ENCODE data around the gene CFAP97. TPM values are rescaled to one million over a fixed set of nuclear protein-coding genes. Genes with fewer than 3 reads are reported as not detected.
"Not testable (repeated sequence)": the region's sequence is repeated elsewhere in the genome, so short reads cannot be mapped to it uniquely, and the experiment has no call there.

CFAP97 gene
- total and polyA plus RNA-seq, 5 donors = 4.1 to 26.9 (median 18.0) TPM

- no peak for DNase-seq
- peak overlapping the region; percentile 73 for H3K27ac ChIP-seq (ENCODE audit: low read length)
These were observed 83.7 kb downstream of the CFAP97 start for GRCh38 chr4:185119927-185120630.

GRCh38 chr4:185119467-185119866 lies 84.3 kb downstream of the CFAP97 start:
- ATAC-seq; intact Hi-C loops (cut with DNase I); H3K4me3 ChIP-seq (ENCODE audit: low read length); H3K27me3 ChIP-seq (ENCODE audit: control insufficient read depth, insufficient read depth); H3K9me3 ChIP-seq (ENCODE audit: control insufficient read depth, low read length); DNase-seq; H3K4me1 ChIP-seq (ENCODE audit: control insufficient read depth, insufficient read depth, low read length): not testable (repeated sequence)
- H3K27ac ChIP-seq (ENCODE audit: low read length) = peak overlapping the region; percentile 73
- 73% methylated on average over 5 of the region's 5 CpGs for WGBS

More at GRCh38 chr4:185119927-185120630, 83.7 kb downstream of the CFAP97 start:
- Histone ChIP-seq H3K4me1 (ENCODE audit: control insufficient read depth, insufficient read depth, low read length) (peaks cover 2% of the 10 kb centered on the region), H3K27me3 (ENCODE audit: control insufficient read depth, insufficient read depth) (no peaks in the 10 kb centered on the region), H3K4me3 (ENCODE audit: low read length) (no peak overlapping the region), H3K9me3 (ENCODE audit: control insufficient read depth, low read length) (no peaks in the 10 kb centered on the region)
- intact Hi-C loops (cut with DNase I) = no loop called here
- 48% methylated on average over 3 of the region's 3 CpGs for WGBS
- peak; percentile 36 to 65 for ATAC-seq

DNA sequence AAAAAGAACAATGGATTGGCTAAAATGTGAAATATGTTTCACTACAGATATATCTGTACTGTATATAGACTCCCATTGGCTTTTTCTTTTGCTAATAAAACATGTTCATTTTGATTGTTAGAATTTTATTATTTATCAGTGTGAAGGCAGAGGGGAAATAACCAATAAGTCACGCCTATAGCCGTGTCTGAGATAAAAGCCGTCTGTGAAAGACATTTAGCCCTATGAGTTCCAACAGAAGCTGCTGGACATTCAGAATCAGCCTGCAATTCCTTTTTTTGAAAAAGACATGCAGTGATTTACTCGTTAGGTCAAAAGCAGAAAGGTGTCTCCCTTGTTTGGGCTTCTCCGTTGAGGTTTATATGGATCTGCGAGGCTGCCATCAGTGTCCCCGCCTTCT lies 84.9 kb downstream of the CFAP97 start:
- Histone ChIP-seq H3K4me1 (ENCODE audit: control insufficient read depth, insufficient read depth, low read length) (peaks cover 3% of the 10 kb centered on the region), H3K27ac (ENCODE audit: low read length) (peak overlapping the region; percentile 56), H3K27me3 (ENCODE audit: control insufficient read depth, insufficient read depth) (no peaks in the 10 kb centered on the region), H3K4me3 (ENCODE audit: low read length) (no peak overlapping the region), H3K9me3 (ENCODE audit: control insufficient read depth, low read length) (no peaks in the 10 kb centered on the region)
- no peak for DNase-seq
- ATAC-seq = no peak
- whole genome bisulfite sequencing = 76% methylated on average over 7 of the region's 7 CpGs
- intact Hi-C loops (cut with DNase I) = no loop called here

DNA sequence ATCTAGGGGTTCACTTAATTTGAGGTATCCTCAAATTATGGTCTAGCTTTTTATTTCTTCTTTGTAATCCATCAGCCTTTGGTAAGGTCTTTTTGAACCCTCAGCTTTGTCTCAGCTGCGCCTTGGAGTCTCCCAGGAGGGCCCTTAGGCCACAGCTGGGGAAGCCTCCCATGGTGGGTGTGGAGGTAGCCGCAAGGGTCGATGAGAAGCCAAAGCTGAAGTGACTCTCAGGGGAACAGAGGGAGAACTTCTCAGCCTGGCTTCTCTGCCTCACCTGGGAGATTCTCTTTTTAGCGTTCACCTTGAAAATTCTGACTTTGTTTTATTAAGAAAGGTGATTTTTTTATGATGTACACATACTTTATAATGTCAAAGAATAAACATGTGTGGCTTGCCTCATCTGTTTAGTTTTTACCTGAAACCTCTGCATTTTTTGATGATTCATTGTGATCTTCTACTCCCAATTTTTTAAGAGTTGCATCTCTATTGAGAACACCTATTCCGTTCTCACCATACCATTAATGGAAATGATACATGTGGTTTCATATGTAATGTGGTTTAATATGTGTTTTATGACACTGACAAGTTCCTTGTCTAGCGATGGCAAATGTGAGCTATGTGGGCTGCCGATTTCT lies 86.4 kb downstream of the CFAP97 start:
- Histone ChIP-seq H3K27ac (ENCODE audit: low read length) (peak overlapping the region; percentile 39), H3K4me3 (ENCODE audit: low read length) (no peak overlapping the region), H3K4me1 (ENCODE audit: control insufficient read depth, insufficient read depth, low read length) (peaks cover 7% of the 10 kb centered on the region), H3K9me3 (ENCODE audit: control insufficient read depth, low read length) (no peaks in the 10 kb centered on the region), H3K27me3 (ENCODE audit: control insufficient read depth, insufficient read depth) (no peaks in the 10 kb centered on the region)
- ATAC-seq (no peak), DNase-seq (no peak)
- intact Hi-C loops (cut with DNase I) = no loop called here
- WGBS = 78% methylated on average over 7 of the region's 7 CpGs

GRCh38 chr4:185115827-185116232 lies 88.0 kb downstream of the CFAP97 start:
- H3K4me3 ChIP-seq (ENCODE audit: low read length) = no peak overlapping the region
- H3K9me3 ChIP-seq (ENCODE audit: control insufficient read depth, low read length) = no peaks in the 10 kb centered on the region
- 15% methylated on average over 9 of the region's 9 CpGs for WGBS
- intact Hi-C loops (cut with DNase I) = no loop called here
- ATAC-seq = peak; percentile 91 to 96
- H3K27me3 ChIP-seq (ENCODE audit: control insufficient read depth, insufficient read depth) = no peaks in the 10 kb centered on the region
- peak; percentile 82 to 90 (median 89) for DNase-seq
- peaks cover 9% of the 10 kb centered on the region for H3K4me1 ChIP-seq (ENCODE audit: control insufficient read depth, insufficient read depth, low read length)
- peak overlapping the region; percentile 83 for H3K27ac ChIP-seq (ENCODE audit: low read length)

- Histone ChIP-seq H3K27me3 (ENCODE audit: control insufficient read depth, insufficient read depth) (no peaks in the 10 kb centered on the region), H3K4me3 (ENCODE audit: low read length) (no peak overlapping the region), H3K4me1 (ENCODE audit: control insufficient read depth, insufficient read depth, low read length) (peaks cover 9% of the 10 kb centered on the region), H3K27ac (ENCODE audit: low read length) (peak overlapping the region; percentile 85), H3K9me3 (ENCODE audit: control insufficient read depth, low read length) (no peaks in the 10 kb centered on the region)
- ATAC-seq (no peak), DNase-seq (no peak)
- intact Hi-C loops (cut with DNase I) = no loop called here
- 46% methylated on average over 2 of the region's 2 CpGs for WGBS
These were observed 90.5 kb downstream of the CFAP97 start for GRCh38 chr4:185113340-185113739.

GRCh38 chr4:185112104-185112503 lies 91.7 kb downstream of the CFAP97 start:
- WGBS = 48% methylated on average over 2 of the region's 2 CpGs
- H3K27me3 ChIP-seq (ENCODE audit: control insufficient read depth, insufficient read depth) = no peaks in the 10 kb centered on the region
- H3K9me3 ChIP-seq (ENCODE audit: control insufficient read depth, low read length) = no peaks in the 10 kb centered on the region
- intact Hi-C loops (cut with DNase I) = no loop called here
- ATAC-seq = peak; percentile 96 to 98
- H3K4me3 ChIP-seq (ENCODE audit: low read length) = no peak overlapping the region
- peaks cover 9% of the 10 kb centered on the region for H3K4me1 ChIP-seq (ENCODE audit: control insufficient read depth, insufficient read depth, low read length)
- peak overlapping the region; percentile 87 for H3K27ac ChIP-seq (ENCODE audit: low read length)
- peak in 2 of 3 donors; percentile 35 to 58 for DNase-seq

DNA sequence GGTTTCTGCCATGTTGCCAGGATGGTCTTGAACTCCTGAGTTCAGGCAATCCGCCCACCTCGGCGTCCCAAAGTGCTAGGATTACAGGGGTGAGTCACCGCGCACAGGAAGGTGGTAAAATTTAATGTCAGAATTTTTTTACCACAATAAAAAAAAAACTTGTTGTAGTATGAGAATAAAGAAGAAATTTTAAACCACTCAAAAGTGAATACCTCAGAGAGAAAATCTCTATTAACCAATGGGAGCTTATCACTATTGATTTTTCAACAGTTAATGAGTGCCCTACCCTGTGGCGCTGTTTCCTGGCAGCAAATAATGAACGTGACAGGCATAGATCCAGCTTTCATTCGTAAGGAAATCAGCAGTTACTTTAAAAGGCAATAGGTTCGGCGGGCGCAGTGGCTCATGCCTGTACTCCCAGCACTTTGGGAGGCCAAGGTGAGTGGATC lies 93.4 kb downstream of the CFAP97 start:
- Histone ChIP-seq H3K4me3 (ENCODE audit: low read length) (no peak overlapping the region), H3K4me1 (ENCODE audit: control insufficient read depth, insufficient read depth, low read length) (peaks cover 9% of the 10 kb centered on the region), H3K9me3 (ENCODE audit: control insufficient read depth, low read length) (no peaks in the 10 kb centered on the region), H3K27ac (ENCODE audit: low read length) (no peak overlapping the region), H3K27me3 (ENCODE audit: control insufficient read depth, insufficient read depth) (no peaks in the 10 kb centered on the region)
- DNase-seq (no peak), ATAC-seq (no peak)
- intact Hi-C loops (cut with DNase I) = no loop called here
- 78% methylated on average over 11 of the region's 11 CpGs for WGBS

DNA sequence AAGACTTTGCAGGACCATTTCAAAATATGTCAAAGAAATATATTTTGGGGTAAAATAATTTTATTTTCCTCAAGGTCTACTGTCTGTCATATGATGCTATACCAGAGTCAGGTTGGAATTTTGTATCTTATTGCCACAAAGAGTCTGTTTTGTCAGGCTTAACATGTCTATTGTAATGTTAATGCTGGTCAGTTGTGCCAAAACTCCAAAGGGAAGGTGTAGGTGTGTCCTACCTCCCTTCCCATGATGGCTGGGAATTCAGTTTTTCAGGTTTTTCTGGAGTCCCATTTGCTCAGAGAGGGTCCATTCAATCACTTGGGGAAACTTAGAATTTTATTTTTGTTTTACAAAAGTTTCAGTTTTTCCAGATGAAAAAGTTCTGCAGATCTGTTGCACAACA lies 94.1 kb downstream of the CFAP97 start:
- Histone ChIP-seq H3K9me3 (ENCODE audit: control insufficient read depth, low read length) (no peaks in the 10 kb centered on the region), H3K27me3 (ENCODE audit: control insufficient read depth, insufficient read depth) (no peaks in the 10 kb centered on the region), H3K4me1 (ENCODE audit: control insufficient read depth, insufficient read depth, low read length) (peaks cover 6% of the 10 kb centered on the region), H3K27ac (ENCODE audit: low read length) (no peak overlapping the region), H3K4me3 (ENCODE audit: low read length) (no peak overlapping the region)
- ATAC-seq (no peak), DNase-seq (no peak)
- intact Hi-C loops (cut with DNase I) = no loop called here

Data from right cardiac atrium (tissue), 5 donors.